ENCODE data around the gene HECW1. TPM values are rescaled to one million over a fixed set of nuclear protein-coding genes. Genes with fewer than 3 reads are reported as not detected.
A peak's percentile ranks its signal among the peaks of the same experiment; 100 is the strongest.
"Not testable (repeated sequence)": the region's sequence is repeated elsewhere in the genome, so short reads cannot be mapped to it uniquely, and the experiment has no call there.

HECW1 gene
- not detected for total RNA-seq
- long read RNA-seq, result 0 reads

DNA sequence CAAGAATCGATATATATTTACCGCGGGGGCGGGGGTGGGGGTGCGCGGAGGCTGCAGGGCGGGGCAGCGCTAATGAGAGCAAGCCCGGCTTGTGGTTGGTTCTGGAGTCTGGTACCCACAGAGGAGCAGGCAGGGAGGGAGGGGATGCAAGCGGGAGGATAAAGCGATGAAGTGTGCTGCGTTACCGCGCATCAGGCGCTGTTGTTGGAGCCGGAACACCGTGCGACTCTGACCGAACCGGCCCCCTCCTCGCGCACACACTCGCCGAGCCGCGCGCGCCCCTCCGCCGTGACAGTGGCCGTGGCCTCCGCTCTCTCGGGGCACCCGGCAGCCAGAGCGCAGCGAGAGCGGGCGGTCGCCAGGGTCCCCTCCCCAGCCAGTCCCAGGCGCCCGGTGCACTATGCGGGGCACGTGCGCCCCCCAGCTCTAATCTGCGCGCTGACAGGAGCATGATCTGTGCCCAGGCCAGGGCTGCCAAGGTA, at the start of gene HECW1:
Gene HECW1, plus strand, starts transcription at position 189 of the 482 bp plus-strand sequence. CDS start 131,259 bp downstream, outside the sequence.
- DNase-seq (no peak), ATAC-seq (ENCODE audit: poor library complexity) (peak; percentile 15)
- intact Hi-C loops (cut with DNase I), result no loop called here

DNA sequence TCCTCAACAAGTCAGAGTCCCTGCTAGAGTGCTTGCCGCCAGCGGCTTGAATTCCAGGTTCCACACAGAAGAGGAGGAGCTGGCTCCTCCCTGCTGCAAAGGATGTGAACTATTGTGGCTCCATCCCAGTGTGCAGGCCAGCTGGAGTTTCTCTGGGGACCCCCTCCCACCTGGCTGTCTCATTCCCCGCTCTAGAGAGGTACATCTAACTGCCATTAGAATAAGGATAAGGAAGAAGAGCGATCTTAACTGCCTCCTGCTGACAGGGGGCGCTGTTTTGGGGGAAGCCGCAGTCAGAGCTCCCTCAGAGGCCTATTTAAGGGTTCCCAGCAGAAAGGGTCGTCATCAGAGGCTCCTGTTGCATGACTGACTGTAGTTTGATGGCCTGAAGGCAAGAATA, 40.8 kb upstream of the HECW1 start:
- intact Hi-C loops (cut with DNase I), result no loop called here
- ATAC-seq (ENCODE audit: poor library complexity), result no peak
- no peak for DNase-seq

- no peak for ATAC-seq (ENCODE audit: poor library complexity)
- DNase-seq, result no peak
- intact Hi-C loops (cut with DNase I), result no loop called here
Measured at GRCh38 chr7:43072530-43072929, 39.9 kb upstream of the HECW1 start.

- intact Hi-C loops (cut with DNase I); ATAC-seq (ENCODE audit: poor library complexity); DNase-seq: not testable (repeated sequence)
Measured at GRCh38 chr7:43073811-43074210, 38.6 kb upstream of the HECW1 start.

GRCh38 chr7:43076189-43076605, 36.2 kb upstream of the HECW1 start:
- ATAC-seq (ENCODE audit: poor library complexity), result no peak
- DNase-seq, result no peak
- intact Hi-C loops (cut with DNase I), result no loop called here

DNA sequence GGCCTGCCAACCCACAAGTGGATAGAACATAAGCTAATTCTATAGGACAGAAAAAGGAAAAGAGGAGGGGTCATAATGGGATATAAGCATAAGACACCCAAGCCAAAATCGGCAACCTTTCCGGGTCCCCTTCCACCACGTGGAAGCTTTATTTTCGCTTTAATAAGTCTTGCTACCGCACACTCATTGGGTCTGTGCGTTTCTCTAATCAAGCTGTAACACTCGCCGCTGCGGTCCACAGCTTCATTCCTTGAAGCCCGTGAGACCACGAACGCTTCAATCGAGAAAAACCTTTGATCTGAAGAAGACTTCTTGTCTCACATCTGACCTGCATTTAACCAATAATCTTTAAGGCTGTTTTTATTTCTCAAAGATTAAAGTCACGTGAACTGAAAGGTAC, 35.8 kb upstream of the HECW1 start:
- intact Hi-C loops (cut with DNase I), result no loop called here

DNA sequence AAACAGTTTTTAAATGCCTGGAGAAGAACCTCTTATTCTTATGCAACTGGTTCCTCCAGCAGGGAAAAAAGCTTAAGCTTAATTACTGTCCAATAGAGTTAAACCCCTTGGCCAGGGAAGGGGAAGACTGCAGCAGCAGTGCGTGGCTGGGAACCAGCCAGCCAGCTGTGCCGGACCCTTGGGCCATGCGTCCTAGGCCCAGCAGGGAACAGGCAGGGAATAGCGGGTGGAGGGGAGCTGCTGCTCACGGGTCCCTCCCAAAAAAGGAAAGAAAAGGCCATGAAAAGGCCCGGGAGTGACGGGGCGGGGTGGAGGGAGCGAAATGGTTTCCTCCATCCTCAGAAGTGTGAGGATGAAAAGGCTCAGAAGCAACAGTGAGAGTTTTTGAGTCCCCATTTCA, 35.2 kb upstream of the HECW1 start:
- no peak for ATAC-seq (ENCODE audit: poor library complexity)
- no peak for DNase-seq
- intact Hi-C loops (cut with DNase I), result no loop called here

More for the DNA sequence above, 35.8 kb upstream of the HECW1 start:
- ATAC-seq (ENCODE audit: poor library complexity), result no peak
- DNase-seq, result no peak

GRCh38 chr7:43077732-43078391, 34.6 kb upstream of the HECW1 start:
- no peak for DNase-seq
- ATAC-seq (ENCODE audit: poor library complexity), result no peak
- intact Hi-C loops (cut with DNase I), result no loop called here

DNA sequence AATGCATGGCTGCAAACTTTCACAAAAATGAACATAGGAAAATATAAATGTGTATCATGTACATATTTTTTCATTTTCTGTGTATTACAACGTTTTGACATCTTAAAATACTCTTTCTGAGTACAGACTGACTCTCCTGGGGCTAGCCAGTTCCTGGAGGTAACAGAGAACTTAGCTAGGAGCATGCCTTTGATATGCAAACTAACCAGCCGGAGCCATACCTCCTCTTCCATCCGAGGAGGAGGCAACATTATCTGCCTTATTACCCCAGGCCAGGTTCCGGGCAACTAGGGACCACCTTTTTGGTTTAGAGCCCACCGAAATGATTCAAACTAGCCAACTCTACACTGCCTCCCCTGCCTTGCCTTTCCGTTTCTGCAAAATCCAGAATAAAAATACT, 33.7 kb upstream of the HECW1 start:
- ATAC-seq (ENCODE audit: poor library complexity) (no peak), DNase-seq (no peak)
- intact Hi-C loops (cut with DNase I), result no loop called here

DNA sequence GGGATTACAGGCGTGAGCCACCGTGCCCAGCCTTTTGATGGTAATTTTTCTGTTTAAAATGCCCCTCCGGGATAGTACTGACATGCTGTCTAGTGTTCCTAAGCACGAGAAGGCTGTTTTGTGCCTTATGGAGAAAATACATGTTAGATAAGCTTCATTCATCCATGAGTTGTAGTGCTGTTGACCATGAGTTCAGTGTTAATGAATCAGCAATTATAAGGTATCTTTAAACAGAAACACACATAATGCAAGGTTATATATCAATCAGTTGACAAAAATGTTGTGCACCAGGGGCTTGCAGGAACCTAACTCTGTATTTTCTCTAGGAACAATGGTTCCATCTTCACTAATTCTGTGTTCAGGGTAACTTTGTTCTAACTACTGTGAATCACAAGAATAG, 30.8 kb upstream of the HECW1 start:
- intact Hi-C loops (cut with DNase I), result no loop called here
- DNase-seq (no peak), ATAC-seq (ENCODE audit: poor library complexity) (no peak)

- intact Hi-C loops (cut with DNase I), result no loop called here
- ATAC-seq (ENCODE audit: poor library complexity) (no peak), DNase-seq (no peak)
Measured at GRCh38 chr7:43083106-43083505, 29.3 kb upstream of the HECW1 start.

DNA sequence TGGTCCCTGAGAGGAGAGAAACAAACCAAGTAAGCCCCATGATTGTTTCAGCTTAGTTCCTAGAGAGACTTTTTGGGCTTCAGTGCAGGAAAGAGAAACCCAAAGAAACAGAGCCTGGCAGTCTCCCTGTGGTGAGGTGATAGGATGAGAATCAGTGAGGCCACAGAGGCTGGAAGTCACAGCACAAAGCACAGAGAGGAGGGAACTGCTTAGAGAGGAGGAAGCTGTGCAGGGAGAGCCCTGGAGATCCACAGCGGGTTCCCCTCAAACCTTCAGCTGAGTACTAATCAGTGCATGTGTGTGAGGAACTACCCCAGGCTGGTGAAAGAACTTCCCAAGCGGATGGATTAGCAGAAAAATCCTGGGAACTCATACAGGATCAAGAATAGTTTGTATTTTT, 27.4 kb upstream of the HECW1 start:
- ATAC-seq (ENCODE audit: poor library complexity) (no peak), DNase-seq (no peak)
- intact Hi-C loops (cut with DNase I), result no loop called here

- ATAC-seq (ENCODE audit: poor library complexity), result no peak
- intact Hi-C loops (cut with DNase I), result no loop called here
- DNase-seq, result no peak
Measured at GRCh38 chr7:43085992-43086391, 26.5 kb upstream of the HECW1 start.

DNA sequence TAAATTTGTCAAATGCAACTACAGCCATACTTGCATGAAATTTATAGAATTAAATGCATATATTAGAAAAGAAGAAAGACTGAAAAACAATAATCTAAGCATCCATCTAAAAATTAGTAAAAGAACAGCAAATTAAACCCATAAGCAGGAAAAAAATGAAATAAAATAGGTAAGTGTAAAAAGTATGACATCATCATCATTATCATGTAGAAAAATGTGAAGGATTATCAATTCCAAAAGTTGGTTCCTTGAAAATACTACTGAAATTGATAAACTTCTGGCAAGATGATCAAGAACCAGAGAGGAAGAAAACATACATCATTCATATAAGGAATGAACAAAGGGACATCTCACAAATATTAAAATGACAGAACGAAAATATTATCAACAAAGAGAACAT, 19.6 kb upstream of the HECW1 start:
- intact Hi-C loops (cut with DNase I), result no loop called here
- ATAC-seq (ENCODE audit: poor library complexity) (no peak), DNase-seq (no peak)

- intact Hi-C loops (cut with DNase I), result no loop called here
Measured at GRCh38 chr7:43096875-43097274, 15.6 kb upstream of the HECW1 start.

DNA sequence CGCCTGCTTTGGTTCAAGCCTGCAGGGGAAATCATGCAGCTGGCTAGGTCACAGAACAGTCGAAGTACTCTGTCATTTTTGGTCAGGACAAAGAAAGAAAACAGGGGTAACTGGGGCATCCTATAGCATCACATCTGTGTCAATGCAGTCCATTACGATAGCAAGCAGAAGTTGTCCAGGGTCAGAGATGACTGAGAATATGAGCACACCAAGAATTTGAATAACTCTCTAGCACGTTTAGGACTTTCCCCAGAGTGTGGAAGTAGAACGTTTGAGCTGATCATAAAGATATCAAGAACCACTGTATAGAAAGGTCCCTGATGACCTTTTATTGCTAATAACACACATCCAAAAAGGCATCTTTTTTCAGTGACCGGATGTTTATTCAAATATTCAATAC, 12.7 kb upstream of the HECW1 start:
- intact Hi-C loops (cut with DNase I), result no loop called here
- ATAC-seq (ENCODE audit: poor library complexity), result no peak
- no peak for DNase-seq

More at GRCh38 chr7:43096875-43097274, 15.6 kb upstream of the HECW1 start:
- DNase-seq (no peak), ATAC-seq (ENCODE audit: poor library complexity) (no peak)

GRCh38 chr7:43104874-43105520, 7.5 kb upstream of the HECW1 start:
- intact Hi-C loops (cut with DNase I), result loop anchor here (5.0 kb wide), 1 partner anchor 163 kb away; no protein-coding TSS in a partner anchor
- ATAC-seq (ENCODE audit: poor library complexity) (no peak), DNase-seq (no peak)

- no peak for DNase-seq
- ATAC-seq (ENCODE audit: poor library complexity), result no peak
- intact Hi-C loops (cut with DNase I), result loop anchor here (5.0 kb wide), 1 partner anchor 163 kb away; no protein-coding TSS in a partner anchor
Measured at GRCh38 chr7:43105521-43106120, 6.8 kb upstream of the HECW1 start.

- ATAC-seq (ENCODE audit: poor library complexity) (peak; percentile 71), DNase-seq (peak; percentile 80)
- intact Hi-C loops (cut with DNase I), result loop anchor here (5.0 kb wide), 1 partner anchor 166 kb away; no protein-coding TSS in a partner anchor
Measured at GRCh38 chr7:43108255-43109011, 4.0 kb upstream of the HECW1 start.

Data from Right ventricle myocardium superior (tissue), 1 donor.